GM12872 (cell line): ENCODE data around the gene LILRA1.

Source experiments
- CTCF ChIP-seq: IDR thresholded peaks from 3 replicates; pipeline ENCODE4 v1.5.1; 2011; ENCODE audit warnings: low read depth, mild to moderate bottlenecking, low read length, moderate library complexity; ENCODE audit not compliant: insufficient read depth

The LILRA1 gene

GRCh38 chr19:54573330-54573872, 20.0 kb upstream of the LILRA1 start, which contains the start of gene LILRA2:
LILRA2 (plus strand) TSS chr19:54573790; CDS start chr19:54573879, 89 bp downstream.
- no peak for TF ChIP-seq CTCF

- no peak for TF ChIP-seq CTCF
Observed at GRCh38 chr19:54574051-54574450, 19.4 kb upstream of the LILRA1 start.

GRCh38 chr19:54574527-54575056, 18.8 kb upstream of the LILRA1 start:
- TF ChIP-seq CTCF = no peak

- TF ChIP-seq CTCF = no peak
Observed at GRCh38 chr19:54576411-54576976, 16.9 kb upstream of the LILRA1 start.

GRCh38 chr19:54577334-54577733, 16.1 kb upstream of the LILRA1 start:
- TF ChIP-seq CTCF = no peak

GRCh38 chr19:54586397-54586796, 7.0 kb upstream of the LILRA1 start:
- TF ChIP-seq CTCF = no peak

GRCh38 chr19:54587026-54587425, 6.4 kb upstream of the LILRA1 start:
- no peak for TF ChIP-seq CTCF
